DND-41 (cell line): Measurements from ENCODE around the gene CACNA2D4.
"Not testable (repeated sequence)": the region's sequence is repeated elsewhere in the genome, so short reads cannot be mapped to it uniquely, and the experiment has no call there.

Experiments
- ATAC-seq: fragments of 200-7000 bp; cut with Tn5 transposase; 3 replicates; pipeline ENCODE4 v1.9.1; 2021; ENCODE audit warnings: low read depth; ENCODE audit not compliant: insufficient read depth
- DNase-seq: peaks from one replicate; pipeline ENCODE4 v3.0.0-alpha.2; 2020
- H2AFZ ChIP-seq: 2 replicates; pipeline ENCODE4 v1.6.0; 2012; ENCODE audit warnings: low read depth, low read length
- H3K27ac ChIP-seq: 2 replicates; pipeline ENCODE4 v1.5.1; 2012; ENCODE audit warnings: low read length, inconsistent platforms
- H3K27me3 ChIP-seq: fragments of 200-600 bp; sonication (generic); 2 replicates; pipeline ENCODE4 v1.6.0; 2012; ENCODE audit warnings: low read length, mild to moderate bottlenecking, inconsistent platforms; ENCODE audit not compliant: insufficient read depth, poor library complexity
- H3K36me3 ChIP-seq: 2 replicates; pipeline ENCODE4 v1.5.1; 2012; ENCODE audit warnings: low read length, inconsistent platforms; ENCODE audit not compliant: insufficient read depth
- H3K4me1 ChIP-seq: 2 replicates; pipeline ENCODE4 v1.5.1; 2012; ENCODE audit warnings: mild to moderate bottlenecking, low read length; ENCODE audit not compliant: insufficient read depth
- H3K4me2 ChIP-seq: 2 replicates; pipeline ENCODE4 v1.6.0; 2012; ENCODE audit warnings: mild to moderate bottlenecking, moderate library complexity, low read length, inconsistent platforms; ENCODE audit not compliant: insufficient read depth
- H3K4me3 ChIP-seq, 2 experiments: fragments of 200-600 bp in 1 of 2; shearing (Covaris generic) in 1 of 2; 2 replicates each; pipeline ENCODE4 v1.5.1; 2012 to 2016; ENCODE audit warnings: inconsistent platforms in 2 of 2, low read length in 2 of 2, mild to moderate bottlenecking in 2 of 2, low read depth in 1 of 2, moderate library complexity in 1 of 2
- H3K79me2 ChIP-seq: 2 replicates; pipeline ENCODE4 v1.6.0; 2012; ENCODE audit warnings: low read length, inconsistent platforms; ENCODE audit not compliant: insufficient read depth
- H3K9ac ChIP-seq: 2 replicates; pipeline ENCODE4 v1.6.0; 2012; ENCODE audit warnings: low read depth, mild to moderate bottlenecking, inconsistent platforms, low read length, moderate library complexity
- H3K9me3 ChIP-seq: 2 replicates; pipeline ENCODE4 v1.5.1; 2012; ENCODE audit warnings: low read length, moderate library complexity, mild to moderate bottlenecking, inconsistent platforms; ENCODE audit not compliant: insufficient read depth, severe bottlenecking
- H4K20me1 ChIP-seq: 2 replicates; pipeline ENCODE4 v1.6.0; 2012; ENCODE audit warnings: low read length; ENCODE audit not compliant: insufficient read depth
- CTCF ChIP-seq: IDR thresholded peaks from 2 replicates; pipeline ENCODE4 v1.5.1; 2012; ENCODE audit warnings: borderline replicate concordance, low read length, moderate library complexity, mild to moderate bottlenecking; ENCODE audit not compliant: poor library complexity, severe bottlenecking; ENCODE audit errors: extremely low read depth
- EZH2 ChIP-seq: IDR thresholded peaks from 3 replicates; pipeline ENCODE4 v1.6.1; 2012; ENCODE audit warnings: borderline replicate concordance, low read depth, mild to moderate bottlenecking, moderate library complexity, low read length, inconsistent platforms; ENCODE audit not compliant: severe bottlenecking

Gene CACNA2D4

GRCh38 chr12:1819050-1819449 lies 99.4 kb downstream of the CACNA2D4 start:
- no peak for TF ChIP-seq CTCF
- Histone ChIP-seq H2AFZ (no peak overlapping the region), H3K27ac (no peak overlapping the region), H3K4me1 (no peaks in the 10 kb centered on the region), H3K9ac (no peak overlapping the region), H3K4me2 (no peak overlapping the region), H3K27me3 (peaks cover 45% of the 10 kb centered on the region), H3K9me3 (no peaks in the 10 kb centered on the region), H3K79me2 (no peaks in the 10 kb centered on the region), H3K36me3 (no peaks in the 10 kb centered on the region), H3K4me3 (no peak overlapping the region), H4K20me1 (peaks cover 8% of the 10 kb centered on the region)
- DNase-seq, result no peak
- ATAC-seq, result no peak

GRCh38 chr12:1817928-1818327 lies 100.5 kb downstream of the CACNA2D4 start:
- H3K4me1 ChIP-seq, result not testable (repeated sequence)
- peaks cover 36% of the 10 kb centered on the region for H3K27me3 ChIP-seq

DNA sequence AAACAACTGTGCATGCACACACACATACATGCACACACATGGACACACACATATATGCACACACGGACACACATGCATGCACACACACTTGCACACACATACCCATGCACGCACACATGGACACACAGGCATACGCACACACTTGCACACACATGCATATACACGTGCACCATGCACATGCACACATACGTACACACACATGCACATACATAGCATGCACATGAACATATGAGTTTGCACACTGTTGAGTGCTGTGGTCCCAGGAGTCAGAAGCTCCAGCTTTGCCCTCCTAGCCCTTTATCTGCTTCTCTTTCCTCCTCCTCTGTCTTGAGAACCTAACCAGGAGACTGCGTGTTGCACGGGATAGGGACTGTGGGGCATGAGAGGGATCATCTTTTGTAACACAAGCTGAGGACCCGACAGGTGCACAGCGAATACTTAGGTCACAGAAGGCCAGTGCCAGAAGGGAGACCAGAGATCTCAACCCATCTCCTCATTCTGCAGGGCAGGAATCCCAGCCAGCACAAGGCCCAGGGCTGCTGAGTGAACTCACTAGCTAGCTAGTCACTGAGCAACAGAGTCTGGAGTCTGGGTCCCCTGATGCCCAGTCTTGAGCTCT lies 101.6 kb downstream of the CACNA2D4 start:
- H3K27ac ChIP-seq, result no peak overlapping the region
- H3K27me3 ChIP-seq, result peaks cover 34% of the 10 kb centered on the region
- no peak for ATAC-seq

More at GRCh38 chr12:1817928-1818327, 100.5 kb downstream of the CACNA2D4 start:
- not testable (repeated sequence) for H3K4me2 ChIP-seq, H3K36me3 ChIP-seq, H4K20me1 ChIP-seq, ATAC-seq, H3K27ac ChIP-seq, H3K9me3 ChIP-seq, DNase-seq, H3K4me3 ChIP-seq, H3K79me2 ChIP-seq, H2AFZ ChIP-seq, H3K9ac ChIP-seq

More for the DNA sequence above, 101.6 kb downstream of the CACNA2D4 start:
- H3K4me1 ChIP-seq, result no peaks in the 10 kb centered on the region
- H3K4me2 ChIP-seq, result no peak overlapping the region
- DNase-seq, result no peak
- no peak overlapping the region for H3K4me3 ChIP-seq
- TF ChIP-seq CTCF, result no peak
- no peak for TF ChIP-seq EZH2
- no peaks in the 10 kb centered on the region for H3K36me3 ChIP-seq
- no peak overlapping the region for H2AFZ ChIP-seq
- peaks cover 8% of the 10 kb centered on the region for H4K20me1 ChIP-seq
- H3K79me2 ChIP-seq, result no peaks in the 10 kb centered on the region
- no peaks in the 10 kb centered on the region for H3K9me3 ChIP-seq
- no peak overlapping the region for H3K9ac ChIP-seq
